HG03175 (cell line): Measurements from ENCODE around the gene ZNF490.
A peak's percentile ranks its signal among the peaks of the same experiment; 100 is the strongest.
"Not testable (repeated sequence)": the region's sequence is repeated elsewhere in the genome, so short reads cannot be mapped to it uniquely, and the experiment has no call there.

Experiments
- ATAC-seq: cut with Tn5 transposase; IDR thresholded peaks from one replicate; pipeline ENCODE4 v1.9.1; 2021; ENCODE audit warnings: mild to moderate bottlenecking, moderate library complexity; ENCODE audit not compliant: unreplicated experiment

The ZNF490 gene

GRCh38 chr19:12623361-12624031 lies 12.9 kb upstream of the ZNF490 start:
- no peak for ATAC-seq

GRCh38 chr19:12621253-12622024 lies 10.8 kb upstream of the ZNF490 start:
- not testable (repeated sequence) for ATAC-seq

GRCh38 chr19:12617646-12618045 lies 7.0 kb upstream of the ZNF490 start:
- no peak for ATAC-seq

GRCh38 chr19:12611361-12611699 lies 717 bp upstream of the ZNF490 start:
- ATAC-seq = no peak

- ATAC-seq = no peak
These were observed 3.0 kb downstream of the ZNF490 start for GRCh38 chr19:12607631-12608030.

GRCh38 chr19:12606796-12607195 lies 3.8 kb downstream of the ZNF490 start:
- ATAC-seq = no peak

- no peak for ATAC-seq
These were observed 6.9 kb downstream of the ZNF490 start for GRCh38 chr19:12603714-12604113.

GRCh38 chr19:12597594-12597993 lies 13.0 kb downstream of the ZNF490 start:
- no peak for ATAC-seq

- ATAC-seq = no peak
These were observed 13.6 kb downstream of the ZNF490 start for GRCh38 chr19:12596927-12597548.

GRCh38 chr19:12596485-12596884 lies 14.1 kb downstream of the ZNF490 start:
- ATAC-seq = no peak

GRCh38 chr19:12581100-12581499 lies 29.5 kb downstream of the ZNF490 start:
- ATAC-seq = no peak

- ATAC-seq = no peak
These were observed 30.4 kb downstream of the ZNF490 start for GRCh38 chr19:12580180-12580694.

- no peak for ATAC-seq
These were observed 32.0 kb downstream of the ZNF490 start for GRCh38 chr19:12578641-12579040.

GRCh38 chr19:12574036-12574435 lies 36.6 kb downstream of the ZNF490 start:
- ATAC-seq = no peak

- ATAC-seq = no peak
These were observed 42.7 kb downstream of the ZNF490 start for GRCh38 chr19:12567951-12568350.

GRCh38 chr19:12566380-12566779 lies 44.2 kb downstream of the ZNF490 start:
- not testable (repeated sequence) for ATAC-seq

GRCh38 chr19:12564016-12564664 lies 46.5 kb downstream of the ZNF490 start:
- no peak for ATAC-seq

- ATAC-seq = no peak
These were observed 55.1 kb downstream of the ZNF490 start for GRCh38 chr19:12555456-12555930.

GRCh38 chr19:12551060-12551832 lies 59.4 kb downstream of the ZNF490 start, which contains the start of gene ZNF564:
ZNF564 (minus strand) TSS chr19:12551482; CDS start chr19:12551332, 150 bp downstream.
- ATAC-seq = peak; percentile 98

GRCh38 chr19:12546903-12547302 lies 63.7 kb downstream of the ZNF490 start:
- ATAC-seq = no peak
